NCI-H2227 (cell line): Measurements from ENCODE around the gene GALNT3.

ENCODE experiments used
- DNase-seq: peaks from one replicate; lab custom pipeline; 2025; ENCODE audit not compliant: unreplicated experiment; lab: John Stamatoyannopoulos, UW

GALNT3 gene

DNA sequence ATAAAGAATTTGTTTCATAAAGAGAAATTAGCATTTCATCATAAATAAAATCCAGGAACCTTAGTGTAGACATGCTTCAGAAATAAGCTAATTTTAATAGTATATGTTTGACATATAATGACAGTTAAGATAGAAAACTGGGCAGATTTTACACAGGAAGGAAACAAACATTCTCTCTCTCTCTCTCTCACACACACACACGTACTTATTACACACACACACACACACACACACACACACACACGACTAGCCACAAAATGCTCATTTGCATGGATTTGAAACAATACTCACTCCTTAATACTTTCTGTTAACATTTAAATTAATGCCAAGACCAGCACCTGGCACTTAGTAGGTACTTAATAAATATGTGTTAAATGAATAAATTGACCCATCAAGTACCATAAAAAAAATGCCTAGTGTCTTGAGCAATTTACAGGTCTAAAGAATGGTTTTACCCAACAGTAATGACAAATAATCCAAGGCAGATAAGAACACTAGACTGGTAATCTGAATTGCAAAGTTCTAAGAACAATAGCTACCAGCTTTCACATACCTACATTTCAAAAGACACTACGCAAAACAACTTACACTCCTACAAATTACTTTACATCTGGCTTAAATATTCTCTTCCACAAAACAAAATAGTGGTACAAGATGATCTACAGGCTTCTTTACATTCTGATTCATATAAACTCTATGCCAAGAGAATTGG lies 2.9 kb upstream of the GALNT3 start:
- no peak for DNase-seq

GRCh38 chr2:165796129-165796528 lies 2.1 kb upstream of the GALNT3 start:
- no peak for DNase-seq

DNA sequence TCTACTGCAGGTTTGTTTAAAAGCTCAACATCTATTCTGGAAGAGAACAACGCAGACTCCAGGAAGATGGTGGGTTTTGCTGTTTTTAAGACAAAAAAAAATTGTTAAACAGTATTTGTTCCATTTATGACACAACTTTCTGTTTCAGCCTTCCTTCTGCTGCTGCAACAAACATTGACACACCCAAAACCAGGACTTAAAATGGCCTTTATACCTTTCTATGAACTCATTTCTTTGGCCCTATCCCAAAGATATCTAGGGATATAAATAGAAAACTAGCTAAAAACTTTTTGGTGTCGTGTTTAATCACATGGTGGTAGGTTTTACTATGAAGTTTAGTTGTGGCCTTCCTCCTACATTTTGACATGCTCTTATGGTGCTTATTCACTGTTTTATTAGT lies 964 bp upstream of the GALNT3 start:
- no peak for DNase-seq

DNA sequence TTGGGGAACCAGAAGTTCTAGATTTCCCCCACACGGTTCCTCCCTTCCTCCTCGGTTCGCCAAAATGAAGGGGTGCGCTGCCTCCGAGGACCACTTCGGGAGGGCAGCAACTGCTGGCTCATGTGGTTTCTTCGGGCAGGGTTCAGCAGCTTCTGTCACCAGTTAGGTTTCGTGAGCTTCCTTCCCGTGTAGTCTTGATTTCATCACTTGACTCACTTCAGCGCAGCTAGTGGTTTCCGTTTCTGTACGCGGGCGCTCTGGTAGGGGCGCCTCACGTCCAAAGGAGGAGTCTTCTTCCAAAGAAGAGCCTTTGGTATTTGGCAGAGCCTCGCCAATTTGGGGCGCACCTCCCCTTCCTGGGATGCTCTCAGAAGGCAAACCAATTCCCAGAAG lies 485 bp upstream of the GALNT3 start:
- DNase-seq: peak; percentile 64

DNA sequence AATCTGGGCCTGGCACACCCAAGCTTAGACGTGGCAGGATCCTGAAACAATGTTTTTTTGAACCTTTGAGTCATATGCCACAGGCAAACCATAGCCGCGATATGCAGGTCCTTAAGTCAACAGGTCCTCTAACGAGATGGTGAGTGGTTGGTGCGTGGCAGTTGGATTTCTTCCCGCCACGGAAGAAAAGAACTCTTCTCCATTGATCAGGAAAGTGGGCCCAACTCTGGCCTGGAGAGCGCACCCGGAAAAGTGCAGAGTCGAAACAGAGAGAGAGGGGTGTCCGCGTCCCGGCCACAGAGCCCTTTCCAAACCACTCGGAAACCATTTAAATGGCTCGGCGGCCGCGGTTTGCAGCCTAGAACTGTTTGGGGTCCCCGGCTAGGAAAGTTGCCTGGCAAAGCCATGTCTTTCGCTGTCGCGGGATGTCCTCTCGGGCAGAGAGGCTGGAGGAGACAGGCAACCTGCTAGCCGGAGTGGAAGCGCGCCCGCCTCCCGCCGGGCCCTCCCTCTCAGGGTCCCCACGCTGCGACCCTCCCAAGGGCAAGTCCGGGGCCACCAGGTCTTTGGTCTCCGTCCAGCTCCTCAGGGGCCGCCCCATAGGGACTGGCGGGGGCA lies 777 bp downstream of the GALNT3 start:
- peak; percentile 52 for DNase-seq

GRCh38 chr2:165792104-165792454 lies 2.0 kb downstream of the GALNT3 start:
- no peak for DNase-seq

DNA sequence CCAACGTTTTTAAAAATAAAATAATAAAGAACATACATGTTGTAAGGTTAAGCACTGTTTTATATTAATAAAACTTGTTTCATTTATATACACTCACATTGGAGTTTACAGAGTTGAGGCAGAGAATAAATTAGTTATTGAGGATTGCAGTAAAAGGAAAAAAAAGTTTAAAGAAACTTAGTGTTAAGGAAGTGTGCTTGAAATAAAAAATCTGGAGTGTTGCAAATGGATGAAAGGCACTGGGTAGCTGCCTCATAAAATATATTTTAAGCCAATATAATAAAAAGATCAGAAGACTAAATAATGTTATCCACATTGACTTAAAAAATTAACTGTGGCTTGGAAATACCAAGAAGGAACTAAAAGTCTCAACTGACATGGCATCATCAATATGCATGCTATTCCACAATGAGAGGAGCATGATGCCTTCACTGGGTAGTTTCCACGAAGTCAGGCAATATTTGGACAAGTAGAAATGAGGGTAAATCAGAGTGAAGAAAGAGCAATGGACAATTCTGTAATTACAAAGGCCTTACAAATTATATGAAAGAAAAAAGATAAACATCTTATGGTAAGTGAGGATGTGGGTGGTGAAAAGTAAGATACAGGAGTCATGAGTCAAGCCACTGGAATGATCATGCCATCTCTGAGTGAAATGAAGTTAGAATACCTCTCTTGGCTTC lies 2.5 kb downstream of the GALNT3 start:
- no peak for DNase-seq

DNA sequence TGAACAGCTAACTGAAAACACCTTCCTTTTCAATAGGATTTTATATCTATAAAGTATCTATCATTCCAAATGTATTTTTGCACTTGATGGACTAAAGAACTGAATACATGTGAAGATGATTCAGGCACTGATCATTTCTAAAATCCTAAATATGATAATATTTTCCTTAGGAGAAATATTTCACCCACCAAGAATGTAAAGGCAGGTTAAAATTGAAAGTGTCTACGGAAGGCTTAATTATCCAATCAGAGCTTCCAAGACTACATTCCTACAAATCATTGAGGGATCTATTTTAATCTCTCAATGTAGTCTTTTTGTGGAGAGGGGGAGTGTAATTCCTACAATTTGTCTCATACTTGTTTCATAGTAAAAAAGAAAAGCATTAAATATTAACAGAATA lies 3.6 kb downstream of the GALNT3 start:
- no peak for DNase-seq

DNA sequence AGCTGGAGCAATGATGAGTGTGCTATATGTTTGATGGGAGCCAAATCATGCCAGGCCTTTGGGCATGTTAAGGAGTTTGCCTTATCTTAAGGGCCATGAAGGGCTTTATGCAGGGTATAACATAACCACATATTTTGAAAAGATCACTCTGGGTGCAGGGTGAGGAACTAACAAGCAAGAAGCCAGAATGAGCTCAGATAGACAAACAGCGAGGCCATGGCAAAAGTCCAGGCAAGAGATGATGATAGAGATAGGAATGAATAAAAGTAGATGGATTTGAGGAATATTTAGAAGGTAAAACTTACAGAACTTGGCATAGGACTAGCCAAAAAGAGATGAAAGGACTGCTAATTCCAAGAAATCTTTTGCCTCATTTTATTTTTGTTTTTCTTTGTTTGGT lies 6.7 kb downstream of the GALNT3 start:
- no peak for DNase-seq

GRCh38 chr2:165779706-165780105 lies 14.3 kb downstream of the GALNT3 start:
- DNase-seq: no peak

- peak; percentile 20 for DNase-seq
Measured at GRCh38 chr2:165778653-165779451, 15.2 kb downstream of the GALNT3 start.

- no peak for DNase-seq
Measured at GRCh38 chr2:165778187-165778556, 15.9 kb downstream of the GALNT3 start.

DNA sequence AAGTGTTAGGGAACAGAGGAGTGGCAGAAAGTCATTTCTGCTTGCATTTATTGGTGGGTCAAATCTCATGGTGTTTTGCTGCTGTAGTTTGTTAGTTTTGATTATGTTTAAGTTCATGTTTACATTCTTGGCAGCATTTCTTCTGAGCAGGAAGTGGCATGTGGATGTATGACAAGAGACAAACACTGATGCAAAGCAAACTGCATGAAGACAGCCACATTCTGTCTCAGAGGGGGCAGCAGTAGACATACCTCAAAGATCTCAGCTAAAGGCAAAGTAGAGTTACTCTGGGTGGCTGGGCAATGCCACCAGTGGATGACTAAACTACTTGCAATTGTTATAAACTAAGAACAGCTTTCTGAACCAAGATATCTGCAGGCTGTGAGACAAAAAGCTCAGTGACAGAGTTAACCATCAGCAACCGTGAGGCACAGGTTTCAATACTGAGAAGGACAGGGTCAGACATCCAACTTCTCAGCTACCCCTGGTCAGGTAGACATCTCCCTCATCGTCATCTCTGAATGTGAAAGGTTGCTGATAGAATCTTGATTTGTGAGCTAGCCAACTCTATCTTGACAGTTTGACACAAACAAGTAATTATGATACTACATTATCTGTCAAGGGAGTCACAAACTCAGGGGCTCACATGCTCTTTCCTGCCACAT lies 16.4 kb downstream of the GALNT3 start:
- no peak for DNase-seq

- no peak for DNase-seq
Measured at GRCh38 chr2:165776796-165777195, 17.3 kb downstream of the GALNT3 start.

DNA sequence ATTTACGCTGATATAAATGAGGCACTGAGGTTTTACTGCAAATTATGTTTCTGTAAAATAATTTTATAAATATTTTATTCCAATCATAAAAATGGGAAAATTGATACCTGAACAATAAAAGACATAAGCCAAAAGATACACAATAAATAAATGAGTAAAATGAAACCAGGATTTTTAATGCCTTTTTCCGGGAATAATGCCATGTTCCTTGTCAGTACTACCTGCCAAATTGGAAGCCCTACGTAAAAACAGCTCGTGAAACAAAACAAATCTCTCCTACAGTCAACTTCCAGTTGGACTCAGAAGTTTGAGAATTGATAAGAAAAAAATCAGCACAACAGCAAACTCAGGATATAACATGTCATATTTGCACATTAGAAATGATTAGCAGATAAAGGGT lies 18.0 kb downstream of the GALNT3 start:
- DNase-seq: no peak

- no peak for DNase-seq
Measured at GRCh38 chr2:165773684-165774083, 20.4 kb downstream of the GALNT3 start.

- DNase-seq: no peak
Measured at GRCh38 chr2:165772183-165772582, 21.9 kb downstream of the GALNT3 start.

DNA sequence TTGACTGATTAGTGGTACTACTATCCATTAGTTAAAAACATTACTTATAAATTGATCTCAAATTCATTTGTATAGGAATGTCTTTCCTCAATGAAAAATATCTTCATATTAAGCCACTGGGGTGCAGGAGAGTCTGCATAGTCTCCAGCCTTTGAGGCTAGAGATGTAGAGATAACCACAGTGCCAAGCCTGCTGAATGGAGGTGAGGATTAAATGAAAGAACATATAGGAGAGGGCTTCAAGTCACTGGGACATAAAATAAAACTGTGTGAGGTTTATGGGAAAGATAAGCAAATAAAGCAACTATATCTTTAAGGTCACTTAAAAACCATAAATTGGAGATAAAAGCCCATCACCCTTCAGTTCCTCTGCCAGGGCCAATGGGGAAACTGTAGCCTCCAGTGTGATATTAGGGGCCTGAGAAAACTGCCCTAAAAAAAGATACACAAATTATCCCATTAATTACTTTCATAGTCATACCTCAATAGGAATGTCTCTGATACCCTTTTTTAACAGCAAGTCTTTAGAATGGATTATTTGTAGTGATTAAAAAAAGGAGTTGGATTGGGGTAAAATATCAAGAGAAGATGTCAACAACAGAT lies 27.6 kb downstream of the GALNT3 start:
- DNase-seq: no peak

DNA sequence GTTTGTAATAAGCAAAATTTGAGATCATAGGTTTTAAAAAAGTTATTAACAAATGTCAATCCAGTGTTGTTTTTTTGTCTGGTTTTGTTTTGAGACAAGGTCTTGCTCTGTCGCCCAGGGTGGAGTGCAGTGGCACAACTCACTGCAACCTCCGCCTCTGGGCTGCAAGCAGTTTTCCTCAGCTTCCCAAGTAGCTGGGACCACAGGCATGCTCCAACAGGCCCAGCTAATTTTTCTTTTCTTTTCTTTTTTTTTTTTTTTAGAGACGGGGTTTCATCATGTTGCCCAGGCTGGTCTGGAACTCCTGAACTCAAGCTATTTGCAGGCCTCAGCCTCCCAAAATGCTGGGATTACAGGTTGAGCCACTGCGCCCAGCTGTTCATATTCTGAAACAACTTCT lies 31.3 kb downstream of the GALNT3 start:
- no peak for DNase-seq

DNA sequence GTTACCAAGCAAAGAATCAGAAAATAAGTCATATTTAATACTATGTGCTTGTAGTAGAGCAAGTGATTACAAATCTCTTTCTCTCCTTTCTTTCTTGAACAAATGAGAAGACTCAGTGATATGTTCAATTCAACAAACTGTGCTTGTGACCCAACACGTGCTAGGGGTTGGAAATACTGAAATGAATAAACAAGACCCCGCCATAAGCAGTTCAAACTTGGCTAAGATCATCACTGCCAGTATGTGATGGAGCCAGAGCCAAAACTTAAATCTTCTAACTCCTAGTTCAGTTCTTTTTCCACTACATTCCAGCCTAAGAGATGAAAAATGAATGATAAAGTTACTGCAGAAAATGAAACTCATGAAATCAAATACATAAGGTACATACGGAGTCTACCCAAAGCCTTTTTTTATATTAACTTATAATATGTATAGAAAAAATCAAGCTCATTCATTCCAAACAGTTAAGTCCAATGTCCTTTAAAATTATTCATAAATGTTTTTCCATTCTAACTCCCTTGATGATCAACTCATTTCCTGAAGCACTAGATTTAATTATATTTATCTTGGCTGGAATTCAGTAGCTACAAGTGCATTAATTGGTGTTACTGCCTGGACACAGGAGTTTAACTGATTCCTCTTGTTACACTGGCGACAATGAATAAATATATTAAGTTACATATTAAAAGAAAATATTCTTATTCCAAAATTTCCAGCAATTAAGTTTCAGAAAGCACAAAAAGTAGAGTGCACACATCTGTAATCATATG lies 36.0 kb downstream of the GALNT3 start:
- no peak for DNase-seq
